Measurements from ENCODE around the gene CAB39.

DNA sequence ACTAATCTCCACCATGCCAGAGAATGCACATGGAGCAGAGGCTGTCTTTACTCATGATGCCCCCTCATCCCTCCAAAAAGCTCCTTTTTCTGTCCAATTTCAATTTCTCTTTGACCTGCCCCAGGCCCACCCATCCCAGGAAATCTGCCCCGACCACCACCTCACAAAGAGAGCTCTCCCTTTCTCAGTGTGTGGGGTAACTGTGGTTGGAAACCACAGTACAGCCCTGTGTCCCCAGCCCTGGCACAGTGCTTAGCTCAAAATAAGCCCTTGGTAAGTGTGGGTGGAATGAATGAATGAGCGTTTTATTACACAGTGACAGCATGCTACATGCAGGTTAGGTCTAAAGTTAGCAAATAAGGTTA is 43.7 kb upstream of the CAB39 start:
- TF ChIP-seq, protein P1, sequence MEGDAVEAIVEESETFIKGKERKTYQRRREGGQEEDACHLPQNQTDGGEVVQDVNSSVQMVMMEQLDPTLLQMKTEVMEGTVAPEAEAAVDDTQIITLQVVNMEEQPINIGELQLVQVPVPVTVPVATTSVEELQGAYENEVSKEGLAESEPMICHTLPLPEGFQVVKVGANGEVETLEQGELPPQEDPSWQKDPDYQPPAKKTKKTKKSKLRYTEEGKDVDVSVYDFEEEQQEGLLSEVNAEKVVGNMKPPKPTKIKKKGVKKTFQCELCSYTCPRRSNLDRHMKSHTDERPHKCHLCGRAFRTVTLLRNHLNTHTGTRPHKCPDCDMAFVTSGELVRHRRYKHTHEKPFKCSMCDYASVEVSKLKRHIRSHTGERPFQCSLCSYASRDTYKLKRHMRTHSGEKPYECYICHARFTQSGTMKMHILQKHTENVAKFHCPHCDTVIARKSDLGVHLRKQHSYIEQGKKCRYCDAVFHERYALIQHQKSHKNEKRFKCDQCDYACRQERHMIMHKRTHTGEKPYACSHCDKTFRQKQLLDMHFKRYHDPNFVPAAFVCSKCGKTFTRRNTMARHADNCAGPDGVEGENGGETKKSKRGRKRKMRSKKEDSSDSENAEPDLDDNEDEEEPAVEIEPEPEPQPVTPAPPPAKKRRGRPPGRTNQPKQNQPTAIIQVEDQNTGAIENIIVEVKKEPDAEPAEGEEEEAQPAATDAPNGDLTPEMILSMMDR (IDR thresholded peaks at IDR 0.05): no peak
- no peak for TF ChIP-seq ZFX (IDR thresholded peaks at IDR 0.05; ENCODE audit: borderline replicate concordance)
